GM23338 (cell line): ENCODE results near the gene NEDD4.

Experiments
- CREB1 ChIP-seq: fragments of 250-450 bp; sonication (Bioruptor Pico); IDR thresholded peaks from 2 replicates; pipeline ENCODE4 v1.5.0; 2020; ENCODE audit warnings: low read depth, mild to moderate bottlenecking, moderate library complexity
- EZH2 ChIP-seq: fragments of 200-600 bp; sonication (generic); IDR thresholded peaks from one replicate; pipeline ENCODE4 v1.8.0; 2017; ENCODE audit warnings: antibody characterized with exemption, mild to moderate bottlenecking, low read depth; ENCODE audit not compliant: unreplicated experiment
- EZH2phosphoT487 ChIP-seq: fragments of 200-600 bp; sonication (generic); IDR thresholded peaks from one replicate; pipeline ENCODE4 v1.8.1; 2018; ENCODE audit warnings: antibody characterized with exemption; ENCODE audit not compliant: unreplicated experiment
- JUNB ChIP-seq: IDR thresholded peaks from one replicate; pipeline ENCODE4 v1.6.1; 2016; ENCODE audit warnings: antibody characterized with exemption; ENCODE audit not compliant: unreplicated experiment
- NANOG ChIP-seq: IDR thresholded peaks from 2 replicates; pipeline ENCODE4 v1.6.1; 2016; ENCODE audit warnings: antibody characterized with exemption, borderline replicate concordance
- POLR2AphosphoS5 ChIP-seq: IDR thresholded peaks from 2 replicates; pipeline ENCODE4 v1.6.1; 2016; ENCODE audit warnings: antibody characterized with exemption, low read depth
- STAT1 ChIP-seq: IDR thresholded peaks from one replicate; pipeline ENCODE4 v1.6.1; 2016; ENCODE audit warnings: antibody characterized with exemption; ENCODE audit not compliant: unreplicated experiment
- TF ChIP-seq, protein P1 (sequence below), 2 experiments: fragments of 200-600 bp in 1 of 2; sonication (generic) in 1 of 2; conservative IDR thresholded peaks; 2 replicates each; pipeline versions ENCODE4 v1.5.1 to v1.6.1; 2016 to 2017; ENCODE audit warnings: antibody characterized with exemption in 2 of 2, low read depth in 2 of 2, mild to moderate bottlenecking in 2 of 2, moderate library complexity in 1 of 2
- TF ChIP-seq, protein P2 (sequence below): IDR thresholded peaks from one replicate; pipeline ENCODE4 v1.6.1; 2018; ENCODE audit warnings: antibody characterized with exemption; ENCODE audit not compliant: unreplicated experiment
- TF ChIP-seq, protein P3 (sequence below): IDR thresholded peaks from 2 replicates; pipeline ENCODE4 v1.6.1; 2016; ENCODE audit warnings: antibody characterized with exemption

DNA sequence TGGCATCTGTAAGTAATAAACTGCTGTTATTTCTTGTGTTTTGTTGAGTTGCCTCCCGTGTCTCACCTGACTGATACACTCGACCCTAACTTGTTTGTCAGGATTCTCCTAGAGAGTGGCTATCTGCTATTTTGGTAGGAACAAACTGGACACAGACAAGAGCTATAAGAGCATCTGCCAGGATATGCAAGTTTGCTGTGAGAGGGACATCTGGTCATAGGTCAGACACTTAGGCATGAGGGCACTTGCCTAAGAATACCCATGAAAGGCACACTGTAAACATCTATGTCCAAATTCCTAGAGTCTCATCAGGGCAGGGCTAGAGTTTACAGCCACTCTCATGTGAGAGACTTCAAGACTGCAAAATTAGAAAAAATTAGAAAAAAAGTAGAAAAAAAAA lies 32.5 kb downstream of the NEDD4 start:
- TF ChIP-seq, protein P1, sequence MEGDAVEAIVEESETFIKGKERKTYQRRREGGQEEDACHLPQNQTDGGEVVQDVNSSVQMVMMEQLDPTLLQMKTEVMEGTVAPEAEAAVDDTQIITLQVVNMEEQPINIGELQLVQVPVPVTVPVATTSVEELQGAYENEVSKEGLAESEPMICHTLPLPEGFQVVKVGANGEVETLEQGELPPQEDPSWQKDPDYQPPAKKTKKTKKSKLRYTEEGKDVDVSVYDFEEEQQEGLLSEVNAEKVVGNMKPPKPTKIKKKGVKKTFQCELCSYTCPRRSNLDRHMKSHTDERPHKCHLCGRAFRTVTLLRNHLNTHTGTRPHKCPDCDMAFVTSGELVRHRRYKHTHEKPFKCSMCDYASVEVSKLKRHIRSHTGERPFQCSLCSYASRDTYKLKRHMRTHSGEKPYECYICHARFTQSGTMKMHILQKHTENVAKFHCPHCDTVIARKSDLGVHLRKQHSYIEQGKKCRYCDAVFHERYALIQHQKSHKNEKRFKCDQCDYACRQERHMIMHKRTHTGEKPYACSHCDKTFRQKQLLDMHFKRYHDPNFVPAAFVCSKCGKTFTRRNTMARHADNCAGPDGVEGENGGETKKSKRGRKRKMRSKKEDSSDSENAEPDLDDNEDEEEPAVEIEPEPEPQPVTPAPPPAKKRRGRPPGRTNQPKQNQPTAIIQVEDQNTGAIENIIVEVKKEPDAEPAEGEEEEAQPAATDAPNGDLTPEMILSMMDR (conservative IDR thresholded peaks at IDR 0.05; ENCODE audit: low read depth in 2 of 2) = no peak
- no peak for TF ChIP-seq EZH2
- TF ChIP-seq EZH2phosphoT487 = no peak
- TF ChIP-seq POLR2AphosphoS5 = no peak
- no peak for TF ChIP-seq STAT1
- TF ChIP-seq, protein P2, sequence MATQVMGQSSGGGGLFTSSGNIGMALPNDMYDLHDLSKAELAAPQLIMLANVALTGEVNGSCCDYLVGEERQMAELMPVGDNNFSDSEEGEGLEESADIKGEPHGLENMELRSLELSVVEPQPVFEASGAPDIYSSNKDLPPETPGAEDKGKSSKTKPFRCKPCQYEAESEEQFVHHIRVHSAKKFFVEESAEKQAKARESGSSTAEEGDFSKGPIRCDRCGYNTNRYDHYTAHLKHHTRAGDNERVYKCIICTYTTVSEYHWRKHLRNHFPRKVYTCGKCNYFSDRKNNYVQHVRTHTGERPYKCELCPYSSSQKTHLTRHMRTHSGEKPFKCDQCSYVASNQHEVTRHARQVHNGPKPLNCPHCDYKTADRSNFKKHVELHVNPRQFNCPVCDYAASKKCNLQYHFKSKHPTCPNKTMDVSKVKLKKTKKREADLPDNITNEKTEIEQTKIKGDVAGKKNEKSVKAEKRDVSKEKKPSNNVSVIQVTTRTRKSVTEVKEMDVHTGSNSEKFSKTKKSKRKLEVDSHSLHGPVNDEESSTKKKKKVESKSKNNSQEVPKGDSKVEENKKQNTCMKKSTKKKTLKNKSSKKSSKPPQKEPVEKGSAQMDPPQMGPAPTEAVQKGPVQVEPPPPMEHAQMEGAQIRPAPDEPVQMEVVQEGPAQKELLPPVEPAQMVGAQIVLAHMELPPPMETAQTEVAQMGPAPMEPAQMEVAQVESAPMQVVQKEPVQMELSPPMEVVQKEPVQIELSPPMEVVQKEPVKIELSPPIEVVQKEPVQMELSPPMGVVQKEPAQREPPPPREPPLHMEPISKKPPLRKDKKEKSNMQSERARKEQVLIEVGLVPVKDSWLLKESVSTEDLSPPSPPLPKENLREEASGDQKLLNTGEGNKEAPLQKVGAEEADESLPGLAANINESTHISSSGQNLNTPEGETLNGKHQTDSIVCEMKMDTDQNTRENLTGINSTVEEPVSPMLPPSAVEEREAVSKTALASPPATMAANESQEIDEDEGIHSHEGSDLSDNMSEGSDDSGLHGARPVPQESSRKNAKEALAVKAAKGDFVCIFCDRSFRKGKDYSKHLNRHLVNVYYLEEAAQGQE = no peak
- no peak for TF ChIP-seq NANOG
- no peak for TF ChIP-seq CREB1 (CRISPR knock-in tag)
- no peak for TF ChIP-seq JUNB
- TF ChIP-seq, protein P3, sequence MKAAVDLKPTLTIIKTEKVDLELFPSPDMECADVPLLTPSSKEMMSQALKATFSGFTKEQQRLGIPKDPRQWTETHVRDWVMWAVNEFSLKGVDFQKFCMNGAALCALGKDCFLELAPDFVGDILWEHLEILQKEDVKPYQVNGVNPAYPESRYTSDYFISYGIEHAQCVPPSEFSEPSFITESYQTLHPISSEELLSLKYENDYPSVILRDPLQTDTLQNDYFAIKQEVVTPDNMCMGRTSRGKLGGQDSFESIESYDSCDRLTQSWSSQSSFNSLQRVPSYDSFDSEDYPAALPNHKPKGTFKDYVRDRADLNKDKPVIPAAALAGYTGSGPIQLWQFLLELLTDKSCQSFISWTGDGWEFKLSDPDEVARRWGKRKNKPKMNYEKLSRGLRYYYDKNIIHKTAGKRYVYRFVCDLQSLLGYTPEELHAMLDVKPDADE = no peak
